Activated T-helper 2 cell treated with anti-CD3 and anti-CD28 coated beads, Interferon-gamma antibody, Interleukin-2, Interleukin-4, amounts not matched to agents 10 μg/mL and 5 μg/mL and 100 μg/mL, durations not matched to agents 14 hours and 24 hours and 36 hours (primary cell): ENCODE results near the gene MGAT4B. TPM values are rescaled to one million over a fixed set of nuclear protein-coding genes. Genes with fewer than 3 reads are reported as not detected.

ENCODE experiments used
- DNase-seq: peaks from one replicate; pipeline ENCODE4 v3.0.0; 2021; ENCODE audit warnings: low spot score
- H3K27ac Mint-ChIP-seq: one replicate; pipeline ENCODE4 v1.8.0; 2021; ENCODE audit warnings: mixed read lengths
- H3K27me3 Mint-ChIP-seq: one replicate; pipeline ENCODE4 v1.8.0; 2021; ENCODE audit warnings: low read depth, mixed read lengths
- H3K36me3 Mint-ChIP-seq: one replicate; pipeline ENCODE4 v1.8.0; 2021; ENCODE audit warnings: low read depth, mixed read lengths
- H3K4me1 Mint-ChIP-seq: one replicate; pipeline ENCODE4 v1.8.0; 2021; ENCODE audit warnings: low read depth, mixed read lengths
- H3K4me3 Mint-ChIP-seq: one replicate; pipeline ENCODE4 v1.8.0; 2021; ENCODE audit warnings: low read depth, mild to moderate bottlenecking, moderate library complexity, mixed read lengths
- H3K9me3 Mint-ChIP-seq: one replicate; pipeline ENCODE4 v1.8.0; 2021; ENCODE audit warnings: mixed read lengths
- intact Hi-C: fragments of 100-400 bp; cut with micrococcal nuclease; formaldehyde crosslinking; loops from one replicate; pipeline ENCODE4 v1.15.1; 2023
- total RNA-seq: library from RNA; stranded (reverse); gene quantifications from 2 replicates; pipeline ENCODE4 v1.2.3, GENCODE V29; 2022

MGAT4B gene
- total RNA-seq, 1 donor from 2014 or later, result 135 TPM

- H3K27ac Mint-ChIP-seq, result no peak overlapping the region
- DNase-seq, result no peak
- H3K4me1 Mint-ChIP-seq, result peaks cover 7% of the 10 kb centered on the region
- intact Hi-C loops, result no loop called here
- H3K36me3 Mint-ChIP-seq, result peaks cover 27% of the 10 kb centered on the region
- no peak overlapping the region for H3K4me3 Mint-ChIP-seq
- H3K9me3 Mint-ChIP-seq, result no peaks in the 10 kb centered on the region
- H3K27me3 Mint-ChIP-seq, result no peaks in the 10 kb centered on the region
Observed at GRCh38 chr5:179747811-179748210, 58.9 kb downstream of the MGAT4B start.

Other genes starting within 250 kb of the MGAT4B start
- gene HNRNPH1, start 183.2 kb downstream of the MGAT4B start, total RNA-seq, result 1,015 and 1,039 TPM in 2 replicates
- 0.39 and 0.51 TPM in 2 replicates for gene CBY3, start 125.8 kb downstream of the MGAT4B start, total RNA-seq
- 603 and 609 TPM in 2 replicates for gene CANX, start 107.9 kb downstream of the MGAT4B start, total RNA-seq
- 38.1 and 38.3 TPM in 2 replicates for gene MAML1, start 74.0 kb downstream of the MGAT4B start, total RNA-seq
- gene LTC4S, start 12.9 kb downstream of the MGAT4B start, total RNA-seq, result 0.62 and 3.2 TPM in 2 replicates
- 194 TPM in 2 replicates for gene SQSTM1, start 14.0 kb upstream of the MGAT4B start, total RNA-seq
- 24.4 and 30.1 TPM in 2 replicates for gene MRNIP, start 52.0 kb upstream of the MGAT4B start, total RNA-seq
- 124 and 125 TPM in 2 replicates for gene TBC1D9B, start 101.0 kb upstream of the MGAT4B start, total RNA-seq